SK-N-SH treated with all-trans-retinoic acid at 6 μM for 48 hours (cell line): Measurements from ENCODE around the gene FGF18.

Experiments used
- ATAC-seq: fragments of 200-7000 bp; cut with Tn5 transposase; 3 replicates; pipeline ENCODE4 v1.9.1; 2020; ENCODE audit warnings: mild to moderate bottlenecking, moderate library complexity
- CREB5 ChIP-seq: fragments of 250-450 bp; sonication (Bioruptor Pico); IDR thresholded peaks from 2 replicates; pipeline ENCODE4 v1.5.1; 2020; ENCODE audit warnings: low read depth, mild to moderate bottlenecking, moderate library complexity
- CSDC2 ChIP-seq: fragments of 250-450 bp; sonication (Bioruptor Pico); IDR thresholded peaks from 2 replicates; pipeline ENCODE4 v1.5.0; 2020; ENCODE audit warnings: mild to moderate bottlenecking, moderate library complexity
- CSRNP3 ChIP-seq: fragments of 250-450 bp; sonication (Bioruptor Pico); IDR thresholded peaks from 2 replicates; pipeline ENCODE4 v1.5.1; 2021; ENCODE audit warnings: mild to moderate bottlenecking, moderate library complexity
- ESRRG ChIP-seq: fragments of 250-450 bp; sonication (Bioruptor Pico); IDR thresholded peaks from 2 replicates; pipeline ENCODE4 v1.6.1; 2021; ENCODE audit warnings: mild to moderate bottlenecking
- GLIS3 ChIP-seq: fragments of 250-450 bp; sonication (Bioruptor Pico); IDR thresholded peaks from 2 replicates; pipeline ENCODE4 v1.5.0; 2020; ENCODE audit warnings: mild to moderate bottlenecking, moderate library complexity
- ISL1 ChIP-seq: fragments of 250-450 bp; sonication (Bioruptor Pico); IDR thresholded peaks from 2 replicates; pipeline ENCODE4 v2.1.2; 2022; ENCODE audit warnings: mild to moderate bottlenecking, moderate library complexity
- OSR1 ChIP-seq: fragments of 250-450 bp; sonication (Bioruptor Pico); IDR thresholded peaks from 2 replicates; pipeline ENCODE4 v1.8.0; 2022; ENCODE audit warnings: moderate library complexity, mild to moderate bottlenecking, inconsistent platforms
- PATZ1 ChIP-seq: fragments of 250-450 bp; sonication (Bioruptor Pico); IDR thresholded peaks from 2 replicates; pipeline ENCODE4 v1.8.0; 2020; ENCODE audit warnings: mild to moderate bottlenecking, moderate library complexity, borderline replicate concordance
- POU6F1 ChIP-seq: fragments of 250-450 bp; sonication (Bioruptor Pico); IDR thresholded peaks from 2 replicates; pipeline ENCODE4 v1.8.0; 2021; ENCODE audit warnings: low read depth, mild to moderate bottlenecking, moderate library complexity, borderline replicate concordance
- PPARA ChIP-seq: fragments of 250-450 bp; sonication (Bioruptor Pico); IDR thresholded peaks from 2 replicates; pipeline ENCODE4 v1.5.0; 2020; ENCODE audit warnings: mild to moderate bottlenecking, borderline replicate concordance
- RARB ChIP-seq: fragments of 250-450 bp; sonication (Bioruptor Pico); IDR thresholded peaks from 2 replicates; pipeline ENCODE4 v1.8.0; 2021; ENCODE audit warnings: mild to moderate bottlenecking, moderate library complexity
- SNAI2 ChIP-seq: fragments of 250-450 bp; sonication (Bioruptor Pico); IDR thresholded peaks from 2 replicates; pipeline ENCODE4 v1.5.0; 2020; ENCODE audit warnings: mild to moderate bottlenecking, moderate library complexity
- TCF4 ChIP-seq: fragments of 250-450 bp; sonication (Bioruptor Pico); IDR thresholded peaks from 2 replicates; pipeline ENCODE4 v1.8.0; 2021; ENCODE audit warnings: mild to moderate bottlenecking, moderate library complexity, borderline replicate concordance
- TOX ChIP-seq: fragments of 250-450 bp; sonication (Bioruptor Pico); IDR thresholded peaks from 2 replicates; pipeline ENCODE4 v1.8.0; 2021; ENCODE audit warnings: mild to moderate bottlenecking, moderate library complexity, borderline replicate concordance
- TSHZ2 ChIP-seq: fragments of 250-450 bp; sonication (Bioruptor Pico); IDR thresholded peaks from 2 replicates; pipeline ENCODE4 v1.5.0; 2020; ENCODE audit warnings: mild to moderate bottlenecking, moderate library complexity
- ZC3H10 ChIP-seq: fragments of 250-450 bp; sonication (Bioruptor Pico); IDR thresholded peaks from 2 replicates; pipeline ENCODE4 v1.5.1; 2021; ENCODE audit warnings: mild to moderate bottlenecking, moderate library complexity
- ZFP3 ChIP-seq: fragments of 250-450 bp; sonication (Bioruptor Pico); IDR thresholded peaks from 2 replicates; pipeline ENCODE4 v1.5.0; 2020; ENCODE audit warnings: mild to moderate bottlenecking, moderate library complexity
- ZFP30 ChIP-seq: fragments of 450-650 bp; formaldehyde crosslinking; IDR thresholded peaks from 2 replicates; pipeline ENCODE4 v1.5.0; 2022; ENCODE audit warnings: mild to moderate bottlenecking, moderate library complexity
- ZNF565 ChIP-seq: fragments of 450-650 bp; formaldehyde crosslinking; conservative IDR thresholded peaks from 2 replicates; pipeline ENCODE4 v1.5.0; 2020; ENCODE audit warnings: low read depth, mild to moderate bottlenecking, moderate library complexity
- ZNF70 ChIP-seq: fragments of 450-650 bp; formaldehyde crosslinking; IDR thresholded peaks from 2 replicates; pipeline ENCODE4 v1.5.0; 2020; ENCODE audit warnings: mild to moderate bottlenecking, moderate library complexity
- ZNF8 ChIP-seq: fragments of 450-650 bp; formaldehyde crosslinking; IDR thresholded peaks from 2 replicates; pipeline ENCODE4 v1.5.0; 2020; ENCODE audit warnings: mild to moderate bottlenecking, moderate library complexity

FGF18 gene

GRCh38 chr5:171409164-171410136 lies 10.0 kb upstream of the FGF18 start:
- TF ChIP-seq PATZ1 (CRISPR knock-in tag) (no peak), ISL1 (no peak), TOX (CRISPR knock-in tag) (no peak), ZNF70 (CRISPR knock-in tag) (no peak), ZNF8 (CRISPR knock-in tag) (no peak), POU6F1 (CRISPR knock-in tag) (no peak), TSHZ2 (CRISPR knock-in tag) (no peak), ZC3H10 (no peak), CREB5 (CRISPR knock-in tag) (no peak), CSRNP3 (CRISPR knock-in tag) (no peak), ESRRG (no peak), RARB (CRISPR knock-in tag) (no peak), ZNF565 (CRISPR knock-in tag) (no peak), PPARA (CRISPR knock-in tag) (no peak), ZFP30 (no peak), GLIS3 (CRISPR knock-in tag) (no peak), SNAI2 (CRISPR knock-in tag) (no peak)
- TF ChIP-seq, all 23 proteins: peak for 0
- no peak for ATAC-seq

GRCh38 chr5:171410181-171410580 lies 9.3 kb upstream of the FGF18 start:
- ATAC-seq = no peak
- TF ChIP-seq TOX (CRISPR knock-in tag) = no peak
- no peak for TF ChIP-seq TCF4 (CRISPR knock-in tag)
- TF ChIP-seq ZFP3 (CRISPR knock-in tag) = no peak
- TF ChIP-seq PATZ1 (CRISPR knock-in tag) = no peak
- no peak for TF ChIP-seq CSRNP3 (CRISPR knock-in tag)
- no peak for TF ChIP-seq ESRRG
- TF ChIP-seq ZNF70 (CRISPR knock-in tag) = no peak
- no peak for TF ChIP-seq RARB (CRISPR knock-in tag)
- no peak for TF ChIP-seq OSR1 (CRISPR knock-in tag)
- no peak for TF ChIP-seq CREB5 (CRISPR knock-in tag)
- TF ChIP-seq CSDC2 = no peak
- TF ChIP-seq TSHZ2 (CRISPR knock-in tag) = no peak
